DOHH2 (cell line): ENCODE results near the gene TSEN2.
"Not testable (repeated sequence)": the region's sequence is repeated elsewhere in the genome, so short reads cannot be mapped to it uniquely, and the experiment has no call there.

Experiments
- H3F3A ChIP-seq: fragments of 200-600 bp; sonication (generic), shearing (Covaris generic); 2 replicates; pipeline ENCODE4 v1.6.0; 2016; ENCODE audit warnings: antibody characterized with exemption, mild to moderate bottlenecking; ENCODE audit not compliant: control insufficient read depth, insufficient read depth
- H3K27ac ChIP-seq: fragments of 200-600 bp; sonication (generic); 2 replicates; pipeline ENCODE4 v1.5.1; 2014; ENCODE audit warnings: low read depth, mild to moderate bottlenecking, low read length, moderate library complexity
- H3K27me3 ChIP-seq: fragments of 200-600 bp; sonication (generic); 2 replicates; pipeline ENCODE4 v1.6.1; 2014; ENCODE audit warnings: mild to moderate bottlenecking, low read length, mixed read lengths; ENCODE audit not compliant: control insufficient read depth
- H3K36me3 ChIP-seq: fragments of 200-600 bp; sonication (generic); 2 replicates; pipeline ENCODE4 v1.6.1; 2014; ENCODE audit warnings: mild to moderate bottlenecking, low read length, moderate library complexity, mixed read lengths; ENCODE audit not compliant: control insufficient read depth
- H3K4me1 ChIP-seq: fragments of 200-600 bp; sonication (generic); 2 replicates; pipeline ENCODE4 v1.6.1; 2014; ENCODE audit warnings: mild to moderate bottlenecking, low read length, mixed read lengths; ENCODE audit not compliant: control insufficient read depth
- H3K4me2 ChIP-seq: fragments of 200-600 bp; sonication (generic); 2 replicates; pipeline ENCODE4 v1.6.0; 2014; ENCODE audit warnings: mild to moderate bottlenecking, low read length, moderate library complexity
- H3K4me3 ChIP-seq: fragments of 200-600 bp; sonication (generic); 2 replicates; pipeline ENCODE4 v1.5.1; 2014; ENCODE audit warnings: mild to moderate bottlenecking, low read length, mixed read lengths
- H3K79me2 ChIP-seq: fragments of 200-600 bp; sonication (generic); 2 replicates; pipeline ENCODE4 v1.6.1; 2014; ENCODE audit warnings: mild to moderate bottlenecking, low read length, mixed read lengths; ENCODE audit not compliant: control insufficient read depth
- H3K9me2 ChIP-seq: fragments of 200-600 bp; sonication (generic); replicated peaks from 2 replicates; pipeline ENCODE4 v1.6.1; 2014; ENCODE audit warnings: mild to moderate bottlenecking, low read length, mixed read lengths; ENCODE audit not compliant: control insufficient read depth
- H3K9me3 ChIP-seq: fragments of 200-600 bp; sonication (generic); 2 replicates; pipeline ENCODE4 v1.6.1; 2014; ENCODE audit warnings: antibody characterized with exemption, low read length, mixed read lengths; ENCODE audit not compliant: control insufficient read depth, insufficient read depth
- H4K20me1 ChIP-seq: fragments of 200-600 bp; sonication (generic); 2 replicates; pipeline ENCODE4 v1.6.0; 2014; ENCODE audit warnings: low read depth, mild to moderate bottlenecking, antibody characterized with exemption, low read length, moderate library complexity; ENCODE audit not compliant: control insufficient read depth, insufficient read depth
- CTCF ChIP-seq: fragments of 200-600 bp; sonication (generic); IDR thresholded peaks from one replicate; pipeline ENCODE4 v1.5.1; 2014; ENCODE audit warnings: antibody characterized with exemption, mild to moderate bottlenecking, low read depth, low read length; ENCODE audit not compliant: poor library complexity, severe bottlenecking
- EZH2phosphoT487 ChIP-seq: fragments of 200-600 bp; sonication (generic); IDR thresholded peaks from 2 replicates; pipeline ENCODE4 v1.6.1; 2017; ENCODE audit warnings: borderline replicate concordance, mild to moderate bottlenecking, antibody characterized with exemption, low read length, moderate library complexity, mixed read lengths

TSEN2 gene

DNA sequence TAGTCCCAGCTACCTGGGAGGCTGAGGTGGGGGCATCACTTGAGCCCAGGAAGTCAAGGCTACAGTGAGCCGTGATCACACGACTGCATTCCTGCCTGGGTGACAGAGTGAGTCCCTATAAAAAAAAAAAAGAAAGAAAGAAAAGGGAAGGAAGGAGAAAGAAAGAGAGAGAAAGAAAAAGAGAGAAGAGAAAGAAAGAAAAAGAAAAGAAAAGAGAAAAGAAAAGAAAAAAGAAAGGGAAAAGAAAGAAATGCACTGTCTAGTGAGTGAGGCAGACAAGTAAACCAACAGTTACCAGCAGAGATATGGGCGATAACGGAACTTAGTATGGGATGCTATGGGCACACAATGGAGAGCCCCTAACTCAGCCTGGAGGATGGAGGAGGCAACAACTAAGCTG is 37.2 kb upstream of the TSEN2 start:
- no peaks in the 10 kb centered on the region for H3K9me3 ChIP-seq
- H4K20me1 ChIP-seq = no peaks in the 10 kb centered on the region
- H3K4me1 ChIP-seq = no peaks in the 10 kb centered on the region
- H3K9me2 ChIP-seq = no peaks in the 10 kb centered on the region
- TF ChIP-seq EZH2phosphoT487 (no peak), CTCF (no peak)
- H3K4me3 ChIP-seq = no peak overlapping the region
- no peaks in the 10 kb centered on the region for H3F3A ChIP-seq
- no peak overlapping the region for H3K27ac ChIP-seq
- H3K27me3 ChIP-seq = no peaks in the 10 kb centered on the region
- H3K79me2 ChIP-seq = no peaks in the 10 kb centered on the region
- no peaks in the 10 kb centered on the region for H3K36me3 ChIP-seq
- H3K4me2 ChIP-seq = no peak overlapping the region

DNA sequence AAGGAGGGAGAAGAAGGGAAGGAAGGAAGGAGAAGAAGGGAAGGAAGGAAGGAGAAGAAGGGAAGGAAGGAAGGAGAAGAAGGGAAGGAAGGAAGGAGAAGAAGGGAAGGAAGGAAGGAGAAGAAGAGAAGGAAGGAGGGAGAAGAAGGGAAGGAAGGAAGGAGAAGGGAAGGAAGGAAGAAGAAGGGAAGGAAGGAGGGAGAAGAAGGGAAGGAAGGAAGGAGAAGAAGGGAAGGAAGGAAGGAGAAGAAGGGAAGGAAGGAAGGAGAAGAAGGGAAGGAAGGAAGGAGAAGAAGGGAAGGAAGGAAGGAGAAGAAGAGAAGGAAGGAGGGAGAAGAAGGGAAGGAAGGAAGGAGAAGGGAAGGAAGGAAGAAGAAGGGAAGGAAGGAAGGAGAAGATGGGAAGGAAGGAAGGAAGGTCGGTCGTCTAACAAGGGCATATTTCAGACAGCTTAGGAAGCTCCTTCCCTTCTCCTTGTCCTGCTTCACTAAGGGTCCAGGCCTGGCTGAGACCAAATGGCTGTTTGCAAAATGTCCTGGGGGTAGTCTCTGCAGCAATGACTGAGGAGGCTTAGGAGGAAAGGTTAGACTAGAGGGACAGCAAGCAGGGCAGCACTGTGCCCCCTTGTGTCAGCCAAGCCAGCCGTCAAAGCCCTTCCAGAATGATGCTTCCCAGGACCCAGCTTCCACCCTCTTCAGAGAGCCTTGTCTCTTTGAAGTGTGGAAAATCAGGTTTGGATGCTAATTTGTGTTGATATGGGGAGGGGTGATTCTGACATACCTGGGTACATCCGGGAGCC is 35.7 kb upstream of the TSEN2 start:
- not testable (repeated sequence) for H3K27ac ChIP-seq, H3K9me2 ChIP-seq, H3K9me3 ChIP-seq, H3K4me3 ChIP-seq, H3K4me2 ChIP-seq, H3F3A ChIP-seq, H4K20me1 ChIP-seq, H3K4me1 ChIP-seq, H3K79me2 ChIP-seq, H3K27me3 ChIP-seq, H3K36me3 ChIP-seq

DNA sequence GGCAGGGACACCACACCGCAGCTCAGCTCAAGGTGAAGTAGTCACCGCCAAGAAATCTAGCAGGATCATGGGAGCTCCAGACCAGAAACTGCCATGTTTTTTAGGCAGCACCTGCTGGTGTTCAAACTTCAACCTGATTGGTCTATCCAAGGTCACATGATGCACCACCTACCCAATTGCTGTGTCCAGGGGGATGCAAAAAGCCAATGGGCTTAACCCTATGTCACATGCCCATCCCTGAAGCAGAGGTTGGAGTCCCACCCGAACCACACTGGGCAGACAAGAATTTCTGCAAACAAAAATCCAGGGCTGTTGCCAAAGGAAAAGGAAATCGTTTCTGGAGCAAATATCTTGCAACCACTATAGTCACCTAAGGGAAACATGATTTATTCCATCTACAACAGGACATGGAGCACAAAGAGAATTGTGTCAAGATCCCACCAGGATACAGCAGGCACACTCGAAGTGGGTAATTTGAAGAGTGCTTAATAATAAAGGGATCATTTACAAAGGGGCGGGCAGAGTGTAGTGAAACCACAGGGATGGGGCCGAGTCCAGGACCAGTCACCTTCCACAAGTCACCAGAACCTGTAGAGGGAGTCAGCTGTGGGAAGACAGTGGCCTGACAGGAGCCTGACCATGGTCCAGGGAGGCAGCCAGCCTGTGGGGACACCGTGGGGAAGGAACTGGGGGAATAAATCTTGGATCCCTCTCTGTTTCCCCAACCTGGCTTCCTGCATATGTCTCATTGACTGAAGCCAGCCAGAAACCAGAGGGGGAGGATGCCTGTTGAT is 34.2 kb upstream of the TSEN2 start:
- H3K4me3 ChIP-seq = no peak overlapping the region
- H4K20me1 ChIP-seq = no peaks in the 10 kb centered on the region
- no peak overlapping the region for H3K4me2 ChIP-seq
- TF ChIP-seq CTCF (no peak), EZH2phosphoT487 (no peak)
- no peaks in the 10 kb centered on the region for H3K27me3 ChIP-seq
- no peaks in the 10 kb centered on the region for H3K79me2 ChIP-seq
- H3F3A ChIP-seq = no peaks in the 10 kb centered on the region
- no peaks in the 10 kb centered on the region for H3K36me3 ChIP-seq
- H3K4me1 ChIP-seq = no peaks in the 10 kb centered on the region
- H3K9me2 ChIP-seq = no peaks in the 10 kb centered on the region
- no peak overlapping the region for H3K27ac ChIP-seq
- H3K9me3 ChIP-seq = no peaks in the 10 kb centered on the region

DNA sequence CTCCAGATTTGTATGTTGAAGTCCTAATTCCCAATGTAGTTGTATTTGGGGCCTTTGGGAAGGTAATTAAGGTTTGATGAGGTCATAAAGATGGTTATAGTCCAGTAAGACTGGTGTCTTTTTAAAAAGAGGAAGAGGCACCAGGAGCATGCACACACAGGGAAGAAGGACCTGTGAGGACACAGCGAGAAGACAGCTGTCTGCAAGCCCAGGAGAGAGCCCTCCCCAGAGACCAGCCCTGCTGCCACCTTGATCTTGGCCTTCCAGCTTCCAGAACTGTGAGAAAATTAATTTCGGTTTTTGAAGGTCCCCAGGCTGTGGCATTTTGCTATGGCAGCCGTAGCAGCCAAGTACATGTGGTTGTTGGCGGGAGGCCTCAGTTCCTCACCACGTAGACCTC is 32.8 kb upstream of the TSEN2 start:
- TF ChIP-seq EZH2phosphoT487 (no peak), CTCF (no peak)
- Histone ChIP-seq H3F3A (no peaks in the 10 kb centered on the region), H3K36me3 (no peaks in the 10 kb centered on the region), H3K27ac (no peak overlapping the region), H4K20me1 (no peaks in the 10 kb centered on the region), H3K4me3 (no peak overlapping the region), H3K27me3 (no peaks in the 10 kb centered on the region), H3K9me2 (no peaks in the 10 kb centered on the region), H3K79me2 (no peaks in the 10 kb centered on the region), H3K4me1 (no peaks in the 10 kb centered on the region), H3K4me2 (no peak overlapping the region), H3K9me3 (no peaks in the 10 kb centered on the region)
